Inflammatory macrophage treated with lipopolysaccharide for 4 hours (primary cell): ENCODE measurements around the gene TMEM161B.
"Not testable (repeated sequence)": the region's sequence is repeated elsewhere in the genome, so short reads cannot be mapped to it uniquely, and the experiment has no call there.

Experiments used
- DNase-seq: peaks from one replicate; pipeline ENCODE4 v3.0.0-alpha.2; 2020

TMEM161B gene

GRCh38 chr5:88177486-88177885, 91.2 kb downstream of the TMEM161B start:
- not testable (repeated sequence) for DNase-seq

- DNase-seq, result no peak
These were observed 95.5 kb downstream of the TMEM161B start for GRCh38 chr5:88172847-88173758.

- DNase-seq, result no peak
These were observed 109.1 kb downstream of the TMEM161B start for GRCh38 chr5:88159591-88159990.

- DNase-seq, result no peak
These were observed 110.6 kb downstream of the TMEM161B start for GRCh38 chr5:88158056-88158455.

GRCh38 chr5:88154891-88155290, 113.8 kb downstream of the TMEM161B start:
- no peak for DNase-seq

GRCh38 chr5:88150747-88151146, 117.9 kb downstream of the TMEM161B start:
- no peak for DNase-seq

- DNase-seq, result no peak
These were observed 122.8 kb downstream of the TMEM161B start for GRCh38 chr5:88145611-88146467.

GRCh38 chr5:88145221-88145610, 123.4 kb downstream of the TMEM161B start:
- no peak for DNase-seq
